Transverse colon (tissue), 4 donors: ENCODE results near the gene MCUB. TPM values are rescaled to one million over a fixed set of nuclear protein-coding genes. Genes with fewer than 3 reads are reported as not detected.

ENCODE experiments used
- DNase-seq: peaks from one replicate; pipeline ENCODE4 v3.0.0-alpha.2; 2019
- H3K27ac ChIP-seq, 4 donors: fragments of 200-600 bp; sonication (generic); 2 replicates each; pipeline ENCODE4 v1.5.1; 2016 to 2018; ENCODE audit warnings: inconsistent platforms in 4 of 4
- H3K27me3 ChIP-seq: fragments of 200-600 bp; sonication (generic); 2 replicates; pipeline ENCODE4 v1.5.1; 2017; ENCODE audit warnings: inconsistent platforms
- H3K36me3 ChIP-seq, 4 donors: fragments of 200-600 bp; sonication (generic); 2 replicates each; pipeline ENCODE4 v1.5.1; 2017 to 2019; ENCODE audit warnings: inconsistent platforms in 4 of 4
- H3K4me1 ChIP-seq, 4 donors: fragments of 200-600 bp; sonication (generic); 2 replicates each; pipeline ENCODE4 v1.5.1; 2017 to 2020; ENCODE audit warnings: inconsistent platforms in 4 of 4
- H3K4me3 ChIP-seq, 4 donors: fragments of 200-600 bp; sonication (generic); 1 replicate in 1 of 4; 2 replicates in 3 of 4; pipeline versions ENCODE4 v1.5.1 to v1.6.1; 2017 to 2019; ENCODE audit warnings: inconsistent platforms in 4 of 4
- H3K9me3 ChIP-seq, 2 donors: fragments of 200-600 bp; sonication (generic); 2 replicates each; pipeline ENCODE4 v1.5.1; 2017 to 2019; ENCODE audit warnings: inconsistent platforms in 2 of 2
- CTCF ChIP-seq, 5 experiments: fragments of 200-600 bp in 3 of 5; fragments of 450-650 bp in 2 of 5; sonication (generic) in 3 of 5; IDR thresholded peaks; 1 replicate in 2 of 5; 2 replicates in 3 of 5; pipeline ENCODE4 v1.5.1; 2016 to 2017; ENCODE audit warnings: antibody characterized with exemption in 5 of 5, inconsistent platforms in 3 of 5, mild to moderate bottlenecking in 2 of 5, moderate library complexity in 1 of 5
- EP300 ChIP-seq: sonication (generic); formaldehyde crosslinking; IDR thresholded peaks from one replicate; pipeline ENCODE4 v1.6.1; 2017; ENCODE audit warnings: antibody characterized with exemption, low read depth
- POLR2A ChIP-seq: fragments of 450-650 bp; IDR thresholded peaks from one replicate; pipeline ENCODE4 v1.6.1; 2016; ENCODE audit warnings: antibody characterized with exemption, mild to moderate bottlenecking, moderate library complexity
- POLR2AphosphoS5 ChIP-seq, 3 donors: sonication (generic); formaldehyde crosslinking; IDR thresholded peaks; one replicate each; pipeline ENCODE4 v1.6.1; 2016; ENCODE audit warnings: antibody characterized with exemption in 3 of 3
- WGBS, 2 donors: methylation state at CpG; one replicate each; pipeline ENCODE4 v1.1.5; 2018; ENCODE audit warnings: low coverage in 1 of 2; 5-methylcytosine and 5-hydroxymethylcytosine counted together
- in situ Hi-C, 4 donors: fragments of 200-750 bp; cut with MboI; loops; one replicate each; pipeline versions ENCODE4 v1.15.0 to v1.15.1; 2017; ENCODE audit warnings: low sequenced_read_pairs in 3 of 4, low pct_ligation_motif_present in 1 of 4, low pct_unique_long_range_greater_than_20kb in 1 of 4
- intact Hi-C: fragments of 100-400 bp; cut with DNase I; formaldehyde crosslinking; loops from one replicate; pipeline ENCODE4 v1.15.1; 2023; ENCODE audit warnings: low total_unique reads
- total RNA-seq, 4 donors: library from RNA; depleted of rRNA; stranded (reverse); fragments of >200 nt; gene quantifications; one replicate each; pipeline ENCODE4 v1.1.0, GENCODE V29; 2016

MCUB gene
- total RNA-seq, 4 donors from 2014 or later, result 4.6 to 15.7 (median 8.8) TPM

- no peaks in the 10 kb centered on the region for H3K27me3 ChIP-seq
- H3K4me3 ChIP-seq, result no peak overlapping the region
- no peaks in the 10 kb centered on the region for H3K9me3 ChIP-seq
- H3K36me3 ChIP-seq, result peaks cover 0 to 85% (median 31%) of the 10 kb centered on the region in 4 donors
- no peak overlapping the region for H3K27ac ChIP-seq
- TF ChIP-seq POLR2A (no peak), POLR2AphosphoS5 (IDR thresholded peaks at IDR 0.05) (no peak)
- in situ Hi-C loops, result loop anchor here in 2 of 4 donors (25.0 kb wide), 2 partner anchors 95 to 280 kb away; partner anchors contain the start of genes SEC24B (in 2 of the 2), CFI (in 1 of the 2) and GAR1 (in 1 of the 2)
- no peaks in the 10 kb centered on the region for H3K4me1 ChIP-seq
- intact Hi-C loops, result no loop called here
- no peak for DNase-seq
These were observed 27.9 kb upstream of the MCUB start for GRCh38 chr4:109532182-109532581.

GRCh38 chr4:109545401-109545800 is 14.6 kb upstream of the MCUB start:
- DNase-seq, result no peak
- WGBS, 2 donors, result 98 to 100% methylated on average over 1 of the region's 1 CpG
- Histone ChIP-seq H3K9me3 (no peaks in the 10 kb centered on the region), H3K4me1 (no peaks in the 10 kb centered on the region), H3K27ac (no peak overlapping the region), H3K4me3 (no peak overlapping the region), H3K36me3 (peaks cover 0 to 20% (median 4%) of the 10 kb centered on the region in 4 donors), H3K27me3 (no peaks in the 10 kb centered on the region)
- intact Hi-C loops (no loop called here), in situ Hi-C loops (loop anchor here in 2 of 4 donors (25.0 kb wide), 2 partner anchors 108 to 267 kb away; partner anchors contain the start of genes SEC24B (in 2 of the 2), CFI (in 1 of the 2) and GAR1 (in 1 of the 2))
- TF ChIP-seq POLR2AphosphoS5 (IDR thresholded peaks at IDR 0.05) (no peak), EP300 (no peak), CTCF (IDR thresholded peaks at IDR 0.05) (no peak), POLR2A (no peak)

- Histone ChIP-seq H3K27me3 (no peaks in the 10 kb centered on the region), H3K36me3 (peaks cover 0 to 8% (median 3%) of the 10 kb centered on the region in 4 donors), H3K9me3 (no peaks in the 10 kb centered on the region), H3K27ac (no peak overlapping the region), H3K4me3 (no peak overlapping the region), H3K4me1 (no peaks in the 10 kb centered on the region)
- WGBS, 2 donors, result 80 to 88% methylated on average over 5 of the region's 5 CpGs
- in situ Hi-C loops, result loop anchor here in 2 of 4 donors (25.0 kb wide), 2 partner anchors 110 to 265 kb away; partner anchors contain the start of genes SEC24B (in 2 of the 2), CFI (in 1 of the 2) and GAR1 (in 1 of the 2)
- intact Hi-C loops, result no loop called here
- DNase-seq, result no peak
- TF ChIP-seq EP300 (no peak), POLR2A (no peak), POLR2AphosphoS5 (IDR thresholded peaks at IDR 0.05) (no peak), CTCF (IDR thresholded peaks at IDR 0.05) (no peak)
These were observed 12.7 kb upstream of the MCUB start for GRCh38 chr4:109547394-109547793.

- no peak overlapping the region for H3K4me3 ChIP-seq
- H3K27me3 ChIP-seq, result no peaks in the 10 kb centered on the region
- intact Hi-C loops, result no loop called here
- DNase-seq, result no peak
- in situ Hi-C loops, result loop anchor here in 2 of 4 donors (25.0 kb wide), 2 partner anchors 111 to 264 kb away; partner anchors contain the start of genes SEC24B (in 2 of the 2), CFI (in 1 of the 2) and GAR1 (in 1 of the 2)
- peaks cover 0 to 8% (median 0%) of the 10 kb centered on the region in 4 donors for H3K36me3 ChIP-seq
- no peak overlapping the region for H3K27ac ChIP-seq
- H3K4me1 ChIP-seq, result no peaks in the 10 kb centered on the region
- H3K9me3 ChIP-seq, result no peaks in the 10 kb centered on the region
- 43 to 65% methylated on average over 1 to 2 of the region's 2 CpGs for WGBS, 2 donors
- TF ChIP-seq CTCF (IDR thresholded peaks at IDR 0.05) (no peak), POLR2A (no peak), POLR2AphosphoS5 (IDR thresholded peaks at IDR 0.05) (no peak)
These were observed 11.4 kb upstream of the MCUB start for GRCh38 chr4:109548655-109549054.

- in situ Hi-C loops (loop anchor here in 1 of 4 donors (25.0 kb wide), 1 partner anchor 260 kb away; the partner anchor contains the start of genes CFI and GAR1), intact Hi-C loops (no loop called here)
These were observed 7.8 kb upstream of the MCUB start for GRCh38 chr4:109552237-109552636.

More at GRCh38 chr4:109552237-109552636, 7.8 kb upstream of the MCUB start:
- Histone ChIP-seq H3K9me3 (no peaks in the 10 kb centered on the region), H3K4me1 (no peaks in the 10 kb centered on the region), H3K4me3 (no peak overlapping the region), H3K36me3 (no peaks in the 10 kb centered on the region), H3K27ac (no peak overlapping the region), H3K27me3 (no peaks in the 10 kb centered on the region)
- no peak for TF ChIP-seq POLR2A
- no peak for TF ChIP-seq EP300
- TF ChIP-seq CTCF (IDR thresholded peaks at IDR 0.05), result no peak
- TF ChIP-seq POLR2AphosphoS5 (IDR thresholded peaks at IDR 0.05), result no peak
- 92 to 93% methylated on average over 5 to 6 of the region's 6 CpGs for WGBS, 2 donors
- no peak for DNase-seq
